Nephron progenitor cell (in vitro differentiated cells): ENCODE data around the gene UHMK1.

Experiments
- DNase-seq: peaks from one replicate; pipeline ENCODE4 v3.0.0; 2021
- H3K27ac Mint-ChIP-seq: 2 replicates; pipeline ENCODE4 v1.8.0; 2021; ENCODE audit warnings: mild to moderate bottlenecking, moderate library complexity, mixed read lengths
- H3K27me3 Mint-ChIP-seq: 2 replicates; pipeline ENCODE4 v1.8.0; 2021; ENCODE audit warnings: mild to moderate bottlenecking, low read depth, mixed read lengths; ENCODE audit not compliant: poor library complexity
- H3K36me3 Mint-ChIP-seq: 2 replicates; pipeline ENCODE4 v1.8.0; 2021; ENCODE audit warnings: low read depth, mixed read lengths
- H3K4me1 Mint-ChIP-seq: 2 replicates; pipeline ENCODE4 v1.8.0; 2021; ENCODE audit warnings: mixed read lengths
- H3K4me3 Mint-ChIP-seq: 2 replicates; pipeline ENCODE4 v1.8.0; 2021; ENCODE audit warnings: mild to moderate bottlenecking, moderate library complexity, mixed read lengths
- H3K9me3 Mint-ChIP-seq: 2 replicates; pipeline ENCODE4 v1.8.0; 2021; ENCODE audit warnings: mild to moderate bottlenecking, moderate library complexity, mixed read lengths
- CTCF ChIP-seq: fragments of 200-600 bp; sonication (generic); IDR thresholded peaks from 2 replicates; pipeline ENCODE4 v1.5.0; 2021; ENCODE audit warnings: antibody characterized with exemption

The UHMK1 gene

GRCh38 chr1:162573136-162573535 lies 75.5 kb downstream of the UHMK1 start:
- DNase-seq = no peak
- peaks cover 27% of the 10 kb centered on the region for H3K36me3 Mint-ChIP-seq
- H3K27ac Mint-ChIP-seq = no peak overlapping the region

GRCh38 chr1:162578071-162578700 lies 80.6 kb downstream of the UHMK1 start:
- H3K4me3 Mint-ChIP-seq = no peak overlapping the region
- H3K27ac Mint-ChIP-seq = no peak overlapping the region
- TF ChIP-seq CTCF = no peak
- H3K9me3 Mint-ChIP-seq = no peaks in the 10 kb centered on the region
- no peaks in the 10 kb centered on the region for H3K4me1 Mint-ChIP-seq
- no peak for DNase-seq
- H3K36me3 Mint-ChIP-seq = peaks cover 31% of the 10 kb centered on the region
- H3K27me3 Mint-ChIP-seq = no peaks in the 10 kb centered on the region

More at GRCh38 chr1:162573136-162573535, 75.5 kb downstream of the UHMK1 start:
- Mint-ChIP-seq H3K4me1 (no peaks in the 10 kb centered on the region), H3K9me3 (no peaks in the 10 kb centered on the region), H3K27me3 (no peaks in the 10 kb centered on the region), H3K4me3 (no peak overlapping the region)
- no peak for TF ChIP-seq CTCF

GRCh38 chr1:162578936-162579335 lies 81.3 kb downstream of the UHMK1 start:
- Mint-ChIP-seq H3K36me3 (peaks cover 31% of the 10 kb centered on the region), H3K4me3 (no peak overlapping the region), H3K4me1 (no peaks in the 10 kb centered on the region), H3K9me3 (no peaks in the 10 kb centered on the region), H3K27me3 (no peaks in the 10 kb centered on the region), H3K27ac (no peak overlapping the region)
- no peak for TF ChIP-seq CTCF
- no peak for DNase-seq
